Right ventricle myocardium inferior (tissue), 1 donor: ENCODE results near the gene CCNI. TPM values are rescaled to one million over a fixed set of nuclear protein-coding genes. Genes with fewer than 3 reads are reported as not detected.
"Not testable (repeated sequence)": the region's sequence is repeated elsewhere in the genome, so short reads cannot be mapped to it uniquely, and the experiment has no call there.

Experiments
- ATAC-seq: fragments of 200-7000 bp; cut with Tn5 transposase; one replicate; pipeline ENCODE4 v1.9.1; 2020; ENCODE audit warnings: mild to moderate bottlenecking, moderate library complexity
- DNase-seq: peaks from one replicate; pipeline ENCODE4 v3.0.0; 2021; ENCODE audit errors: missing footprints
- intact Hi-C: fragments of 100-400 bp; cut with DNase I; formaldehyde crosslinking; loops from one replicate; pipeline ENCODE4 v1.11.0; 2022
- total RNA-seq: library from RNA; stranded (reverse); fragmentation: NEBNext Ultra II Directional; extraction: Animal tissue kit (Norgen Biotek cat#: 25700); gene quantifications from one replicate; pipeline ENCODE4 v1.2.1, GENCODE V29; 2021
- donor health status: DM: no; HTN: yes; CAD: no; lungs with severe emphysema.

The CCNI gene
- total RNA-seq, 1 donor from 2014 or later = 251 TPM

DNA sequence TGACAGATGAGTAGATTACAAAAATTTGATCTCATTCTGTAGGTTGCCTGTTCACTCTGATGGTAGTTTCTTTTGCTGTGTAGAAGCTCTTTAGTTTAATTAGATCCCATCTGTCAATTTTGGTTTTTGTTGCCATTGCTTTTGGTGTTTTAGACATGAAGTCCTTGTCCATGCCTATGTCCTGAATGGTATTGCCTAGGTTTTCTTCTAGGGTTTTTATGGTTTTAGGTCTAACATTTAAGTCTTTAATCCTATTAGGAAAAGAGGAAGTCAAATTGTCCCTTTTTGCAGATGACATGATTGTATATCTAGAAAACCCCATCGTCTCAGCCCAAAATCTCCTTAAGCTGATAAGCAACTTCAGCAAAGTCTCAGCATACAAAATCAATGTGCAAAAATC, 11.2 kb upstream of the CCNI start:
- intact Hi-C loops, DNase-seq, ATAC-seq: not testable (repeated sequence)

DNA sequence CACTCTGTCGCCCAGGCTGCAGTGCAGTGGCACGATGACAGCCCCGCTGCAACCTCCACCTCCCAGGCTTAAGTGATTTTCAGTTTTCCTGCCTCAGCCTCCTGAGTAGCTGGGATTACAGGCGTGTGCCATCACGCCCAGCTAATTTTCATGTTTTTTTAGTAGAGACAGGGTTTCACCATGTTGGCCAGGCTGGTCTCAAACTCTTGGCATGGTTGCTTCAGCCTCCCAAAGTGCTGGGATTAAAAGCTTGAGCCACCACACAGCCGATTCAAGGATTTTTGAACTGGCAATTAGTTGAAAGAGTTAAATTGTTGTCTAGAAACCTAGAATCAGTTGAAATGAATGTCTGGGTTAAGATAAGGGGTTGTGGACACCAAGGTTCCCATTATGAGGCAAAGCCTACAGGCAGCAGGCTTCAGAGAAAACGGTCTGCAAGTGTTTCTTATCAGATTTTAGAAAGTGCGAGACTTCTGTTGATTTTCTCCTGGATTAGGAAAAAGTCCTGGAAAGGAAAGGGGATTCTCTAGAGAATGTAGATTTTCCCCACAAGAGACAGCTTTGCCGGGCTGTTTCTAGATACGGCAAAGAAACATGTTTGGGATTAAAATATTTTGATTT, 8.3 kb upstream of the CCNI start:
- intact Hi-C loops = no loop called here
- DNase-seq = no peak
- ATAC-seq = no peak

DNA sequence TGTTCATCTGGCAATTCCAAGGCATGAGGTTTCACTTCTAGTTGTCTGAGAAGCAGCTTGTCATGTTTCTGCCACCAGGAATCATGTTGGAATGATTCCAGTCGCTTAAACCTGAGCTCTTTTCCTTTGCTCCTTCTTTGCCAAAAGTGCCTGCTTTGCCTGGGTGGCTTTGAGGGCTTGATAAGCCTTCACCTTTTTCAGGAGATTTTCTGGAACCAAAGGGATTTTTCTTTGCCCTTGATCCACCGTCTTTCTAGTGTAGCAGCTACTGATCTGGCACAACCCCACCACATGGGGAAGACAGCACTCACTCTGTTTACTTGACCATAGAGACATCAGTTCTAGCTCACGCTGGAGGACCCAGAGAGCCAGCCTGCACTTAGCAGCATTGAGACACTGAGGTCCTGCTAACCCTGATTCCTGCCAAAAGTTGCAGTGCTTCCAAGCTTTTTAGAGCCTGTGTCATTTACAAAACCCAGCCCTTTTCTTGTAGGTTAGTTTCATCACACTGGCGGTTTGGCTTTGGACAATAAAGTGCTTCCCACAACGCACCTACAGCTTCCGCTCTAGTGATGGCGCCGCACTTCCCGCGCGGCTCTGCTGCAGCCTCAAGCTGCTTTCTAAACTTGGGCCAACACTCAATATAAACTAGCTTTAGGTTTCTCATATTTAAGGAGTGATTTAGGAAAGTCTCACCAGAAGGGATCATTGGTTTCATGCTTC, 7.3 kb upstream of the CCNI start:
- ATAC-seq (no peak), DNase-seq (no peak)
- intact Hi-C loops = no loop called here

DNA sequence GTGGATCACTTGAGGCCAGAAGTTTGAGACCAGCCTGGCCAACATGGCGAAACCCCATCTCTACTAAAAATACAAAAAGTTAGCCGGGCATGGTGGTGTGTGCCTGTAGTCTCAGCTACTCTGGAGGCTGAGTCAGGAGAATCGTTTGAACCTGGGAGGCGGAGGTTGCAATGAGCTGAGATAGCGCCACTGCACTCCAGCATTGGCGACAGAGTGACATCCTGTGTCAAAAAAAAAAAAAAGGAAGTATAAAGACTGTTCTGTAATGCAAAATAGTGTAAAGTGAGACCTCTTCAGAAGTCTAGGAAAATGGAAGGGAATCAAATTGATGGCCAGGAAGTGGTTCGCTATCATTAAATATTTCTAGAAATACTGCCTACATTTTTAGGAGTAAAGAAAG, 5.0 kb upstream of the CCNI start:
- ATAC-seq, DNase-seq, intact Hi-C loops: not testable (repeated sequence)

DNA sequence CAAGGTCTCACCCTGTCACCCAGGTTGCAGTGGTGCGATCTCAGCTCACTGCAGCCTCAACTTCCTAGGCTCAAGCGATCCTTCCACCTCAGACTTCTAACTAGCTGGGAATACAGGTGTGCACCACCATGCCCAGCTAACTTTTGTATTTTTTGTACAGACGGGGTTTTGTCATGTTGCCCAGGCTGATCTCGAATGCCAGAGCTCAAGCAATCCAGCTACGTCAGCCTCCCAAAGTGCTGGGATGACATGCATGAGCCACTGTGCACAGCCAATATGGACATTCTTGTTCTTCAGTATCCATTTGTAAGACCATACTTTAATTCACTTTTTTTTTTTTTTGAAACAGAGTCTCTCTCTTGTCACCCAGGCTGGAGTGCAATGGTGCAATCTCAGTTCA, 3.5 kb upstream of the CCNI start:
- DNase-seq = no peak
- intact Hi-C loops = no loop called here
- ATAC-seq = no peak

- DNase-seq (no peak), ATAC-seq (no peak)
- intact Hi-C loops = no loop called here
Measured at GRCh38 chr4:77078401-77078800, 2.6 kb upstream of the CCNI start.

GRCh38 chr4:77076889-77077635, 1.3 kb upstream of the CCNI start:
- intact Hi-C loops = loop anchor here (1.0 kb wide), 2 partner anchors 80 to 128 kb away; partner anchors contain the start of genes CCNG2 and SEPTIN11
- no peak for DNase-seq
- no peak for ATAC-seq

- intact Hi-C loops = no loop called here
- ATAC-seq = peak; percentile 80
- peak; percentile 93 for DNase-seq
Measured at GRCh38 chr4:77074981-77075855, 571 bp downstream of the CCNI start.

DNA sequence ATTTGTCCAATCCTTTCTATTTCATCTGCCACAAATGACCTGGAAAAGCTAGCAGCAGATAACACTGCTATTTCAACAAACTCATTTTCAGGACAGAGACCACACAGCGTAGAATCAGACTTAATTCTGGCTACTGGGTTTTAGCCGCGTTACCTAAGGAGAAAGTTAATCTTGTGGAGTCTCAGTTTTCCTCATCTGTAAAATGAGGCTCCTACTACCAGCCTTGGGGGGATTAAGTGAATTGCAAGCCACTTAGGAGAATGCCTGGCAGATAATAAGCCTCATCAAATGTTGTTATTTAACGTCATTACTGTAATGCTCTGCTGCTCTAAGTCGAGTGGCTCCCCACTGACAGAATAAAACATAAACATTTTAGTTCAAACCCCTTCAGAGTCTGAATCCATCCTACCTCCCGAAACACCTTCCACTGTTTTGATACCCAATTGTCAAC, 1.4 kb downstream of the CCNI start:
- ATAC-seq = no peak
- DNase-seq = no peak
- intact Hi-C loops = no loop called here

GRCh38 chr4:77073981-77074380, 1.8 kb downstream of the CCNI start:
- DNase-seq (no peak), ATAC-seq (no peak)
- intact Hi-C loops = no loop called here

DNA sequence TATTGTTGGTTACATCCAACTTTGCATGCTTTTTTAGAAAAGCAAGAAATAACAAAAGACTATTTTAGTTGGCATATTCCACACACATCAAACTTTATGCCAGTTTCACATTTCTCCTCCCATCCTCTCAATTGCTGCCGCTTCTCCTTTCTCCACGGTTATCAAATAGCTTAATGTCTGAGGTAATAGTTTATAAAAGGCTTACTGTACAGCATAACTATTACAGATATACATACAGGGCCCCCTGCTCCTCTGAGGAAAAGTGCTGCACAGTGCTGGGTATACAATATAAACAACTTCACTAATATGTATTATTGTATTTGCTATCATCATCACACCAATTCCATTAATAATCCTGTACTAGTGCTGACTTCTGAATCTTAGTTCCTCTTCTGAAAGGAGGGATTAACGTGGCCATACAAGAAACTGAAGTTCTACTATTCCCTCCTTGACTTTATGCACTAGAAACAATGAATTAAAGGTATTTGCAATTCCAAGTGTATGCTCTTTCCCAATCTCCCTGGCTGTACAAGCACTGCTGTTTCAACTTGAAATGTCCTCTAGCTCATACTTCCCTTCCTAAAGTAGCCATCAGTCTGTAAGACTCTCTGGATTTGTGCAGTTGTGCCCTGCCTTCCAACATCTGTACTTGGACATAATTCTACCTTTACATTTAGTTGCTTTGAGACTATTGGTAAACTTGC, 2.5 kb downstream of the CCNI start:
- ATAC-seq = no peak
- DNase-seq = no peak
- intact Hi-C loops = no loop called here

DNA sequence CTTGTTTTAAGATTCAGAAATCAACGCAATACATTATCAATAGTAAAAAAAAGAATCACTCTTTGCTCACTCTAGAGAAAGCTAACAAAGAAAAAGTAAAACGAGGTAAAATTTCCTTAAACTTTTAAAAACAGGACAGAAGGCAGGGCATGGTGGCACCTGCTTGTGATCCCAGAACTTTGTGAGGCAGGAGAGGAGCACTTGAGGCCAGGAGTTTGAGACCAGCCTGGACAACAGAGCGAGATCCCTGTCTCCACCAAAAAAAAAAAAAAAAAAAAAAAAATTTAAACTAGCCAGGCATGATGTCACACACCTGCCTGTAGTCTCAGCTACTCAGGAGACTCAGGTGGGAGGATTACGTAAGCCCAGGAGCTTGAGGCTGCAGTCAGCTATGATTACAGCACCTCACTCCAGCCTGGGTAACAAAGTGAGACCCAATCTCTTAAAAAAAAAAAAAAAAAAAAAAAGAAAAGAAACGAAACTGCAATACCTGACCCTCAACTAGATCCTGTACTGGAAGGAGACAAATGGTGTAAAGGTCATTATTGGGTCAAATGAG, 3.5 kb downstream of the CCNI start:
- DNase-seq = no peak

DNA sequence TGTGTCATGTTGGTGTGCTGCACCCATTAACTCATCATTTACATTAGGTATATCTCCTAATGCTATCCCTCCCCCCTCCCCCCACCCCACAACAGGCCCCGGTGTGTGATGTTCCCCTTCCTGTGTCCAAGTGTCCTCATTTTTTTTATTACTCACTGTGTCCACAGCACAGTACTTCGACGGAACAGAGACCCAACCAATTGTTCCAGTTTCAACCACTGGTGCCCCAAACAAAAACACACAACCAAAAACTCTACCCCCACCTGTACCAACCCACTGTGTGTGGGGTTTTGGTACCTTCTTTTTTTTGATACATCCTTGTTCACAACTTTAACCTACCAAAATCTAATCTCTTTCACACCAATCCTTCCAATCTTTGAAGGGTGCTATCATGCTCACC, 6.3 kb downstream of the CCNI start:
- intact Hi-C loops, DNase-seq, ATAC-seq: not testable (repeated sequence)

More for the DNA sequence above, 3.5 kb downstream of the CCNI start:
- intact Hi-C loops = no loop called here
- ATAC-seq = no peak

DNA sequence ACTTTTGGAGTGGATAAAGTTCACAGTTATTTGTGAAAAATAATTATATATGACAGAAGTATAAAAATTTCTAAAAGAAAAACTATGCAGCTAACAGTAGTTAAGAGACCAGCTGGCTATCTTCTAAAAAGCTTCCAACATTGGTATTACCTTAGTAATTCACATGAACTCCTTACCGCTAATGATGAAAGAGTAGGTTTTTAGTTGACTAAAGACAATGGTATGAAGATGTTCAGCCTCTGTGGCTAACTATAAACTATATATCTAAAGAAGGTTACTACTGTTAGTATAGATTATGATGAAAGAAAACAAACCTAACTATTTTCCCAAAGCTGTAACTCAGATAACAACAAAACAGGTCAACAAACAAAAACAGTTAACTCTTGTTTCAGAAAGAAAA, 10.4 kb downstream of the CCNI start:
- intact Hi-C loops = no loop called here
- DNase-seq (no peak), ATAC-seq (no peak)

- ATAC-seq (no peak), DNase-seq (no peak)
- intact Hi-C loops = no loop called here
Measured at GRCh38 chr4:77062856-77063255, 12.9 kb downstream of the CCNI start.

- peak; percentile 37 for ATAC-seq
- intact Hi-C loops = loop anchor here (5.0 kb wide), 1 partner anchor 150 kb away; no protein-coding TSS in a partner anchor
- DNase-seq = no peak
Measured at GRCh38 chr4:77052352-77052751, 23.4 kb downstream of the CCNI start.

DNA sequence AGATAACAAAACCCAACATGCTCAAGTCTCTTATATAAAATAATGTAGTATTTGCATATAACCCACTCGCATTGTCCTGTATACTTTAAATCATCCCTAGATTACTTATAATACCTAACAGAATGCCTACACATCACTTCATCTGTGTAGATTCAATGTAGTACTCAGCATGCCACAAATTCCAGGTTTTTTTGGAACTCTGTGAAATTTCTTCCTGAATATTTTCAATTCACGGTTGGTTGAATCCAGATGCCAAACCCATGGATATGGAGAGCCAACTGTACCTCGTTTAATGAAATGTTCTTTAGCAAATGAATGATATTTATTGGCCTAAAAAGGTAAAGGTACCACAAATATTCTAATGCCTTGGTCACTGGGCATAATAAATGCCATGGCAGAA, 24.8 kb downstream of the CCNI start:
- DNase-seq (no peak), ATAC-seq (no peak)
- intact Hi-C loops = loop anchor here (5.0 kb wide), 1 partner anchor 151 kb away; no protein-coding TSS in a partner anchor

GRCh38 chr4:77047037-77047436, 28.8 kb downstream of the CCNI start:
- ATAC-seq = no peak
- intact Hi-C loops = no loop called here
- no peak for DNase-seq
